Brain microvascular endothelial cell (primary cell): ENCODE measurements around the gene PGRMC2.
"Not testable (repeated sequence)": the region's sequence is repeated elsewhere in the genome, so short reads cannot be mapped to it uniquely, and the experiment has no call there.

Experiments
- DNase-seq: peaks from one replicate; pipeline ENCODE4 v3.0.0-alpha.2; 2020
- H3K27ac ChIP-seq: fragments of 250-450 bp; sonication (Bioruptor Pico); 2 replicates; pipeline ENCODE4 v1.5.1; 2020; ENCODE audit warnings: mild to moderate bottlenecking, moderate library complexity
- H3K27me3 ChIP-seq: fragments of 250-450 bp; sonication (Bioruptor Pico); replicated peaks from 2 replicates; pipeline ENCODE4 v1.5.1; 2020; ENCODE audit warnings: mild to moderate bottlenecking
- H3K36me3 ChIP-seq: fragments of 250-450 bp; sonication (Bioruptor Pico); replicated peaks from 2 replicates; pipeline ENCODE4 v1.5.1; 2020; ENCODE audit warnings: mild to moderate bottlenecking
- H3K4me3 ChIP-seq: 2 replicates; pipeline ENCODE4 v1.5.1; 2011; ENCODE audit warnings: low read depth, mild to moderate bottlenecking, control low read depth, low read length, moderate library complexity
- CTCF ChIP-seq: IDR thresholded peaks from 2 replicates; pipeline ENCODE4 v1.5.1; 2011; ENCODE audit warnings: low read depth, mild to moderate bottlenecking, moderate library complexity, low read length, control low read depth, inconsistent platforms; ENCODE audit errors: missing control alignments
- in situ Hi-C: cut with HindIII; loops from 2 replicates; pipeline ENCODE4 v1.10.0; 2017; ENCODE audit warnings: low sequenced_read_pairs, low pct_ligation_motif_present

PGRMC2 gene

GRCh38 chr4:128277856-128278255 is 9.8 kb downstream of the PGRMC2 start:
- no peak for DNase-seq
- H3K36me3 ChIP-seq, result peaks cover 5% of the 10 kb centered on the region

GRCh38 chr4:128275346-128275745 is 12.3 kb downstream of the PGRMC2 start:
- Histone ChIP-seq H3K4me3 (no peak overlapping the region), H3K27me3 (no peaks in the 10 kb centered on the region), H3K36me3 (peaks cover 16% of the 10 kb centered on the region), H3K27ac (no peak overlapping the region)
- no peak for TF ChIP-seq CTCF
- in situ Hi-C loops, result no loop called here
- no peak for DNase-seq

More at GRCh38 chr4:128277856-128278255, 9.8 kb downstream of the PGRMC2 start:
- Histone ChIP-seq H3K27ac (no peak overlapping the region), H3K27me3 (no peaks in the 10 kb centered on the region), H3K4me3 (no peak overlapping the region)
- no peak for TF ChIP-seq CTCF
- in situ Hi-C loops, result no loop called here

GRCh38 chr4:128271551-128271950 is 16.1 kb downstream of the PGRMC2 start:
- Histone ChIP-seq H3K27ac (no peak overlapping the region), H3K27me3 (no peaks in the 10 kb centered on the region), H3K36me3 (peaks cover 27% of the 10 kb centered on the region), H3K4me3 (no peak overlapping the region)
- in situ Hi-C loops, result no loop called here
- no peak for TF ChIP-seq CTCF
- no peak for DNase-seq

- Histone ChIP-seq H3K27me3 (no peaks in the 10 kb centered on the region), H3K27ac (no peak overlapping the region), H3K4me3 (no peak overlapping the region), H3K36me3 (peaks cover 25% of the 10 kb centered on the region)
- in situ Hi-C loops, result no loop called here
- no peak for TF ChIP-seq CTCF
- no peak for DNase-seq
These were observed 18.6 kb downstream of the PGRMC2 start for GRCh38 chr4:128268970-128269369.

- no peak overlapping the region for H3K27ac ChIP-seq
- H3K27me3 ChIP-seq, result no peaks in the 10 kb centered on the region
- in situ Hi-C loops, result no loop called here
- H3K36me3 ChIP-seq, result peaks cover 25% of the 10 kb centered on the region
- no peak overlapping the region for H3K4me3 ChIP-seq
- TF ChIP-seq CTCF, result no peak
- no peak for DNase-seq
These were observed 19.9 kb downstream of the PGRMC2 start for GRCh38 chr4:128267745-128268144.

- H3K4me3 ChIP-seq, H3K27me3 ChIP-seq, DNase-seq, in situ Hi-C loops, H3K27ac ChIP-seq: not testable (repeated sequence)
- H3K36me3 ChIP-seq, result peaks cover 25% of the 10 kb centered on the region
These were observed 20.4 kb downstream of the PGRMC2 start for GRCh38 chr4:128267171-128267570.

- H3K27ac ChIP-seq, H3K27me3 ChIP-seq, DNase-seq, in situ Hi-C loops, H3K4me3 ChIP-seq: not testable (repeated sequence)
- peaks cover 13% of the 10 kb centered on the region for H3K36me3 ChIP-seq
These were observed 22.1 kb downstream of the PGRMC2 start for GRCh38 chr4:128265550-128265949.

- H3K4me3 ChIP-seq, H3K36me3 ChIP-seq, H3K27ac ChIP-seq, in situ Hi-C loops, DNase-seq, H3K27me3 ChIP-seq: not testable (repeated sequence)
These were observed 27.7 kb downstream of the PGRMC2 start for GRCh38 chr4:128259889-128260288.

GRCh38 chr4:128258166-128258565 is 29.4 kb downstream of the PGRMC2 start:
- DNase-seq, H3K27me3 ChIP-seq, H3K4me3 ChIP-seq, in situ Hi-C loops, H3K36me3 ChIP-seq, H3K27ac ChIP-seq: not testable (repeated sequence)
